ENCODE measurements around the gene ACSM4.
A peak's percentile ranks its signal among the peaks of the same experiment; 100 is the strongest.

The ACSM4 gene

DNA sequence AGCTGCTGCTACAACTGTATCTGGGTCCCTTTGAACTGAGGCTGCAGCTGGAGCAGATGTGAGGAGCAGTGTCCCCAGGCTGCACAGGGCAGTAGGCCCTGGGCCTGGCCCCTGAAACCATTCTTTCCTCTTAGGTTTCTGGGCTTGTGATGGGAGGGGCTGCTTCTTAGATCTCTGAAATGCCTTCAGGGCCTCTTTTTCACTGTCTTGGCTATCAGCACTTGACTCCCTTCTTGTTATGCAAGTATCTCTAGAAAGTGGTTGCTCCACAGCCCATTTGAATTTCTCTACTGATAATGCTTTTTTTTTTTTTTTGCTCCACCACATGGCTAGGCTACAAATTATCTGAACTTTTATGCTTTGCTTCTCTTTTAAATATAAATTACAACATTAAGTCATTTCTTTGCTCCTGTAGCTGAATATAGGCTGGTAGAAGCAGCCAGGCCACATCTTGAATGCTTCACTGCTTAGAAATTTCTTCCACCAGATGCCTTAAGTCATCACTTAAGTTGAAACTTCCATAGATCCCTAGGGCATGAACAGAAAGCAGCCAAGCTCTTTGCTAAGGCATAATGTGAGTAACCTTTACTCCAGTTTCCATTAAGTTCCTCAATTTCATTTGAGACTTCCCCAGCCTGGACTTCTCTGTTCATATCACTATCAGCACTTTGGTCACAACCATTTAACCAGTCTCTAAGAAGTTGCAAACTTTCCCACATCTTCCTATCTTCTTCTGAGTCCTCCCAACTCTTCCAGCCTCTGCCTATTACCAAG lies 41.1 kb downstream of the ACSM4 start:
- DNase-seq: peak; percentile 61

DNA sequence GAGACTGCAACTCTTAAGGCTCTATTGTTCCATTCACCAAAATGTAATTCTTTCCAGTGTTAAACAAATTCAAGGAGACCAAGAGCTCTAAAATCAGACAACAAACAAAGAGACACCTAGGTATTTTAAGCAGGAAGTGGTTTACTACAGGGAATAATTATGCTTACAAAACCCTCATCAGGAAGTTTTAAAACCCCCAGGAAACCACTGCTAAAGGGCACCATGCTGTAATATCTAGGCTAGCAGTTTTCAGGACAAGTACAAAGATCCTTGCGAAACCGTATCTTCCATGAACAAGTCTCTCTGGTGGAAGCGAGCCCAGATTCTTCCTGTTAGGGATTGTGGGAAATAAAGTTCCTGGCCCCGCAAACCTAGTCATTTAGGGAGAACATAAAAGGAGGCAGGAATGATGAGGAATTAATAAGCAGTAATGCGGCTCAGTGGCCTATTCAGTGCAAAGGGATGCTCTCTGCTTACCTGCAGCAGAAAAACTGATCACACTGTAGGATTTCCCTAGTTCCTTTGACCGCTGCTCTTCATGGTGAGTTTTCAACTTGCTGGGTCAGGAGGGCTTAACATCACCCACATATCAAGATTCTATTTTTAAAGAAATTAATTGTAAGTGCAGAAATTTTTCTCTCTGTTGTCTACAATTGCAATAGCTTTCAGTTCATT lies 42.8 kb downstream of the ACSM4 start:
- peak; percentile 19 for DNase-seq

DNA sequence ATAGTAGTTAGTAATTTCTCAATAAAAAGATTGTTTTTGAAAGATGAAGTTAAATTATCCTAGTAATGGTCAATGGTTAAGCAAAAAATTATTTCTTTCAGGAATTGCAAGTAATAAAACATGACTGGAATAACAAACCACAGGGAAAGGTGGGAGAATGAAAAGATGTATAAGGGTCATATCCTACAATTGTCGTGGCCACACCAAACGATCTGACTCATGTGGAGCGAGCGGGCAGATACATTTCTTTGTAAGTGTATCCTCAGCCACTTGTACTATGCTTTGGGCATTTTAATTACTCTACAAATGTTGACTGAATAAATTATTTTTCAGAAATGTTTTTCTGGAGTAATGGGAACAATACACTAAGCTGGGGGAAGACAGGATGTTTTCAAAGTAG lies 45.5 kb downstream of the ACSM4 start:
- no peak for DNase-seq

DNA sequence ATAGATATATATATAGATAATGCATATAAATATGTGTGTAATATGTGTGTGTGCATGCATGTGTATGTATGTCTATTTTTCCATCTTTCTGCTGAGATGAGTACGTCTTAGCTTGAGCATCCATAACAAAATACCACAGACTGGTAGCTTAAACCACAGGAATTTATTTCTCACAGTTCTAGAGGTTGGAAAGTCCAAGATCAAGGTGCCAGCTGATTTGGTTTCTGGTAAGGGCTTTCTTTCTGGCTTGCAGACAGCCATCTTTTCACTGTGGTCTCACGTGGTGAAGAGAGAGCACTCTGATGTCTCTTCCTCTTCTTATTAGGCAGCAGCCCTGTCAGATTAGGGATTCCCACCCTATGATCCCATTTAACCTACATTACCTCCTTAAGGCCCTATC lies 47.3 kb downstream of the ACSM4 start:
- DNase-seq: no peak

DNA sequence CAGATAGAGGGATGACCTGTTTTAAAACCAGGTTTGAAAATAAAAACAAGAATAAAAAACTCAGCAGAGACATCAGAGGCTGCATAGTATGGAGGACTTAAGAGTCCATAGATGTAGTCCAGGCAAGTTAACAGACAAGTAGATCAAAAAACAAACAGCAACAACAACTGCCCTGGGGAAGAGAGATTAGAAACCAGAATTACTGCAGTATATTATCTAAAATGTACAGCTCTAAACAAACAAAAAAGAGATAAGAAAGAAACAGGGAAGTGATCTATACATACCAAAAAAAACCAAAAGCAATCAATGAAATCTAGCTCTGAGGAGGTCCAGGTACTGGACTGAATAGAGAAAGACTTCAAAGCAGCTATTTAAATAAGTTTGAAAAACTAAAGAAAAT lies 48.8 kb downstream of the ACSM4 start:
- DNase-seq: peak; percentile 18

- DNase-seq: peak; percentile 23
These were observed 50.7 kb downstream of the ACSM4 start for GRCh38 chr12:7354529-7354928.

GRCh38 chr12:7361265-7361664 lies 57.4 kb downstream of the ACSM4 start:
- DNase-seq: no peak

DNA sequence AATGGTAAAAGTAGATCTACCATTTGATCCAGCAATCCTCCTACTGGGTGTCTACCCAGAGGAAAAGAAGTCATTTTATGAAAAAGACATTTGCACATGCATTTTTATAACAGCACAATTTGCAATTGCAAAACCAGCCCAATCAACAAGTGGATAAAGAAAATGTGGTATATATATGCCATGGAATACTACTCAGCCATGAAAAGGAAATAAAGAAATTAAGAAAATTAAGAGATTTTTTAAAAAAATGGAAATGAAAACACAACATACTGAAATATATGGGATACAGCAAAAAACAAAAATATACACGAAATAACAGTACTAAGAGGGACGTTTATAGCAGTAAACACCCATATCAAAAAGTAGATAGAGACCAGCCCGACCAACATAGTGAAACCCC lies 58.9 kb downstream of the ACSM4 start:
- DNase-seq: no peak

- DNase-seq: no peak
These were observed 65.4 kb downstream of the ACSM4 start for GRCh38 chr12:7369274-7369729.

GRCh38 chr12:7373226-7373625 lies 69.4 kb downstream of the ACSM4 start:
- DNase-seq: peak; percentile 27

DNA sequence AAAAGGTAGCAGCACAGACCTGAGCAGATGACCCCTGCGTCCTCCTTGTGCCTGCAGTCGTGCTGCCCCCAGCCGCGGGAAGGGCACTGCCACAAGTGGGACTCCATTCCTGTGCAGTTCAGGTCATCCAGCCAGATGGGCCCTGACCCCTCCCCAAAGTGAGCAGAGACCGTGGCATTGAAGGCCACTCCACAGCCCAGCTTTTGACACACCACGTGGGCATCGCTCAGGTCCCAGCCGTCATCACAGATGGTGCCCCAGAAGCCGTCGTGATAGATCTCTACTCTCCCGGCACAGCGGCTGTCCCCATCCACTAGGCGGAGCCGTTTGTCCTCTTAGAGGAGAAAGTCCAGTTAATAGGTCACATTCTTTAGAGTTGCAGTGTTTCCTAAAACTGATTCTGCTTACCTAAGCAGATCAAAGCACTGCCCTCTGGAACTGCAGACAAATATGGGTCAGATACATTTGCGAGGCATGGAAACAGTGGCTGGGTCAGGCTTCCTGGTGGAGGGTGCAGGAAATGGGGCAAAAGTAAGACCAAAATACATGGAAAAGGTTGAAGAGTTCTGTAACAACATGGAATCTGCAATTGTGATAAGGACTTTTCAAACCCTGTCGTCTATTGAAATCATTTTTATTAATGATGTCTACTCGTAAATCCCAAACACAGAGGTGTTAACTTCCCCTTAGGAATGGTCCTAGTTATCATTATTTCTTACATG lies 70.7 kb downstream of the ACSM4 start:
- peak; percentile 80 for DNase-seq

DNA sequence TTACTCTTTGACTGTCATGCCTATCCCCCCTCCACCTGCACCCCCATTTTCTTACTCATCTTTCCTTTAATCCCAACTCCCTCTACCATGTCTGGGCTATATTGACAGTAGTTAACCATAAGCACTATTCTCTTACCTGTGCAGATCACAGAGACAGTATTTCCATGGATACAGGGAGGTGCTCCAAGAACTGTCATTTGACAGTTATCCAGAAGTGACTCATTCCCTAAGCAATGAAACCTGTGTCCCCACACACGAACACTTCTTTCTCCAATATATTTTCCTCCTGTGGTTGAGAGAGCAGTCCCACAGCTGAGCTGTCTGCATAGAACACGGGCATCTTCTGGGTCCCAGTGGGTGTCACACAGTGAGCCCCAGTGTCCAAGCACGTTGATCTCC lies 71.3 kb downstream of the ACSM4 start:
- DNase-seq: no peak

DNA sequence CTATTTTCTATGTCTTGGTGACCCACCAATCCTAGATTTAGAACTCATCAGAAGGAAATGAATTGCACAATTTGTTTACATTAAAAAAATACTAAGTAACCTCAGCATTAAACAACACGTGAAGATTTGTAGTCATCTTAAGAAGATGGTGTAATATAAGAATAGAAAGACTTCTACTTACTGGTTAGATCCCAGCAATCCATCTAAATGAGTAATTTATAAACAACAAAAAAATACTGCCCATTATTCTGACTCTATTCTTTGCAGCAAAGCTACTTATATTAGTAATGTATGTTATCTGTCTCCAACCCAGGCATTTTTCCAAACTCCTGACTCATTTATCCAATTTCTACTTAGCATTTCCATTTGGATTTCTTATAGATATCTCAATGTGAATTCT lies 72.3 kb downstream of the ACSM4 start:
- no peak for DNase-seq

Data from hematopoietic multipotent progenitor cell treated with erythropoietin and hydrocortisone succinate and interleukin-3 and kit ligand, for 6 days (in vitro differentiated cells).